ENCODE data around the gene ANKZF1. TPM values are rescaled to one million over a fixed set of nuclear protein-coding genes. Genes with fewer than 3 reads are reported as not detected.

Gene ANKZF1, protein sequence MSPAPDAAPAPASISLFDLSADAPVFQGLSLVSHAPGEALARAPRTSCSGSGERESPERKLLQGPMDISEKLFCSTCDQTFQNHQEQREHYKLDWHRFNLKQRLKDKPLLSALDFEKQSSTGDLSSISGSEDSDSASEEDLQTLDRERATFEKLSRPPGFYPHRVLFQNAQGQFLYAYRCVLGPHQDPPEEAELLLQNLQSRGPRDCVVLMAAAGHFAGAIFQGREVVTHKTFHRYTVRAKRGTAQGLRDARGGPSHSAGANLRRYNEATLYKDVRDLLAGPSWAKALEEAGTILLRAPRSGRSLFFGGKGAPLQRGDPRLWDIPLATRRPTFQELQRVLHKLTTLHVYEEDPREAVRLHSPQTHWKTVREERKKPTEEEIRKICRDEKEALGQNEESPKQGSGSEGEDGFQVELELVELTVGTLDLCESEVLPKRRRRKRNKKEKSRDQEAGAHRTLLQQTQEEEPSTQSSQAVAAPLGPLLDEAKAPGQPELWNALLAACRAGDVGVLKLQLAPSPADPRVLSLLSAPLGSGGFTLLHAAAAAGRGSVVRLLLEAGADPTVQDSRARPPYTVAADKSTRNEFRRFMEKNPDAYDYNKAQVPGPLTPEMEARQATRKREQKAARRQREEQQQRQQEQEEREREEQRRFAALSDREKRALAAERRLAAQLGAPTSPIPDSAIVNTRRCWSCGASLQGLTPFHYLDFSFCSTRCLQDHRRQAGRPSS
- total RNA-seq = 27.9 to 38.0 TPM (median 35.9 TPM) in 3 replicates
- long read RNA-seq, transcript ANKZF1-201 (14 exons, 2,579 nt) = major isoform, 21 of 70 reads
- long read RNA-seq, partial matches to known transcripts = 6 of 70 reads
- long read RNA-seq, other reads (novel, unspliced or antisense) = 41 of 70 reads

DNA sequence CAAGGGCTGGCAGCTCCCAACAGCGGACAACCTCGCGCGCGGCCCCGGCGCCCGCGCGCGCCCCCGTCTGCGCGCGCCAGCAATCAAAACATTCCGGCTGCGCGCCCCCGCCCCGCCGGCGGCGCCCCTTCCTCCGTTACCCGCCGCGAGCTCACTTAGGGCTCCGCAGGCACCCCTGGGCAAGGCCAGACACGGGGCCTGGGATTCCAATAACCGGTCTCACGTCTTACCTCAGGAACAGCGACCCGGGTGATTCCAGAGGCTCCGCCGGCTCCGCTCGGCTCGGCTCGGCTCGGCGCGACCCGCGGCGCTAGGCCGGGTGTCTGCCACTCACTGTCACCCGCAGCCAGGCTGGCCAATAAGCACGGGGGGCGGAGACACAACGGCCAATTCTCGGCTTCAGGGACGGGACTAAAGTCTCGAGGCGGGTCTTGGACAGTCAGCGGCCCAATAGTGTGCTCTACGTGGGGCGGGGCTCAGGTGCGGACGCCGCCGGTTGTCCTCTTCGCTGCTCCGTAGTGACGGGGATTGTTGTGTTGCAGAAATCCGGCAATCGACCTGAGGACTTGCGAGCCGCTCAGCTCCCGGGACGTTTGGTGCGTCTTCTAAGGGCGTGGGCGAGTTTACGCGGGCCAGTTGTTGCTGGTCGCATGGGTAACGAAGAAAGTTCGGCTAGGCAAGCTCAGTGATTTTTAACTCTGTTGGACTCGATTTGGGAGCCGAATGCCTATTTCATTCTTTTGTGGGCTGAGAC, at the start of gene ANKZF1, which contains the start of gene ATG9A:
Gene ANKZF1 (plus strand): TSS at position 502 of the 754 bp plus-strand sequence. CDS start 452 bp downstream, outside the sequence.
Gene ATG9A (minus strand): TSS at position 332 of the 754 bp plus-strand sequence. CDS start 1,612 bp downstream, outside the sequence.
- peaks cover 24% of the 10 kb centered on the region for H3K36me3 Mint-ChIP-seq (ENCODE audit: low read depth)
- peak within 1 kb of the TSS; percentile 92 for H3K4me3 Mint-ChIP-seq (ENCODE audit: unreplicated experiment)
- H3K27me3 Mint-ChIP-seq (ENCODE audit: low read depth) = no peaks in the 10 kb centered on the region
- peak within 1 kb of the TSS; percentile 97 for H3K27ac Mint-ChIP-seq (ENCODE audit: unreplicated experiment)
- peaks cover 35% of the 10 kb centered on the region for H3K4me1 Mint-ChIP-seq (ENCODE audit: low read depth)
- DNase-seq (ENCODE audit: low spot score) = peak; percentile 98
- TF ChIP-seq, protein P1, sequence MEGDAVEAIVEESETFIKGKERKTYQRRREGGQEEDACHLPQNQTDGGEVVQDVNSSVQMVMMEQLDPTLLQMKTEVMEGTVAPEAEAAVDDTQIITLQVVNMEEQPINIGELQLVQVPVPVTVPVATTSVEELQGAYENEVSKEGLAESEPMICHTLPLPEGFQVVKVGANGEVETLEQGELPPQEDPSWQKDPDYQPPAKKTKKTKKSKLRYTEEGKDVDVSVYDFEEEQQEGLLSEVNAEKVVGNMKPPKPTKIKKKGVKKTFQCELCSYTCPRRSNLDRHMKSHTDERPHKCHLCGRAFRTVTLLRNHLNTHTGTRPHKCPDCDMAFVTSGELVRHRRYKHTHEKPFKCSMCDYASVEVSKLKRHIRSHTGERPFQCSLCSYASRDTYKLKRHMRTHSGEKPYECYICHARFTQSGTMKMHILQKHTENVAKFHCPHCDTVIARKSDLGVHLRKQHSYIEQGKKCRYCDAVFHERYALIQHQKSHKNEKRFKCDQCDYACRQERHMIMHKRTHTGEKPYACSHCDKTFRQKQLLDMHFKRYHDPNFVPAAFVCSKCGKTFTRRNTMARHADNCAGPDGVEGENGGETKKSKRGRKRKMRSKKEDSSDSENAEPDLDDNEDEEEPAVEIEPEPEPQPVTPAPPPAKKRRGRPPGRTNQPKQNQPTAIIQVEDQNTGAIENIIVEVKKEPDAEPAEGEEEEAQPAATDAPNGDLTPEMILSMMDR (IDR thresholded peaks at IDR 0.05) = no peak
- H3K9me3 Mint-ChIP-seq (ENCODE audit: low read depth) = no peaks in the 10 kb centered on the region

DNA sequence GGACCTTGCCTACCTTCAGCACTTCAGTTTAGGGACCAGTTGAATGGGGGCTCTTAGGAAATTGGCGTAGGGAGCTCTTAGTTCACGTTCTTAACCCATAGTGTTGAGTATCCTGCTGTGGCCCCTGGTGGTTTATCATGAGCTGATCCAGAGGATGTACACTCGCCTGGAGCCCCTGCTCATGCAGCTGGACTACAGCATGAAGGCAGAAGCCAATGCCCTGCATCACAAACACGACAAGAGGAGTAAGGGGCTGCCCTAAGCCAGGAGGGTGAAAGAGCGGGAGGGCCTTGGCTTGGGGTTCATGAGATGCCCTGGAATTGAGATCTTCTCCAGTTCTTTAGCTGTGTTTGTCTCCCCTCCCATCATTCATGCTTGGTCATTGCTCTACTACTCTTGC, 48.6 kb upstream of the ANKZF1 start:
- H3K27me3 Mint-ChIP-seq (ENCODE audit: low read depth) = no peaks in the 10 kb centered on the region
- H3K4me3 Mint-ChIP-seq (ENCODE audit: unreplicated experiment) = no peak overlapping the region
- TF ChIP-seq, protein P1 (IDR thresholded peaks at IDR 0.05) = no peak

DNA sequence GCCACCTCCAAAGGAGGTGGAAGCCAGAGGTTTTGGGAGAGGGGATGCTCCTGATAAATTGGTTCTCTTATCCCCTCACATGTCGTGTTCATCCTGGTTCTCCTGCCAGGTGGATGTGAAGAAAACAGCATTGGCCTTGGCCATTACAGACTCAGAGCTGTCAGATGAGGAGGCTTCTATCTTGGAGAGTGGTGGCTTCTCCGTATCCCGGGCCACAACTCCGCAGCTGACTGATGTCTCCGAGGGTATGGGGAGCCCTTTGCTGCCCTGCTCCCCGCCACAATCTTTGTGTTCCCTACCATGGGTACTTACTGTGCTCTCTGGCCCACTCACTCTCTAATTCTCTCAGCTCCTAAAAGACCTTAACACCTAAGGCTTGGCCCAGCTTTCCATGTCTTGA, 48.1 kb upstream of the ANKZF1 start:
- DNase-seq (ENCODE audit: low spot score) = no peak
- H3K4me3 Mint-ChIP-seq (ENCODE audit: unreplicated experiment) = no peak overlapping the region
- TF ChIP-seq, protein P1 (IDR thresholded peaks at IDR 0.05) = no peak
- H3K27ac Mint-ChIP-seq (ENCODE audit: unreplicated experiment) = no peak overlapping the region
- no peaks in the 10 kb centered on the region for H3K27me3 Mint-ChIP-seq (ENCODE audit: low read depth)
- H3K36me3 Mint-ChIP-seq (ENCODE audit: low read depth) = peaks cover 31% of the 10 kb centered on the region
- peaks cover 19% of the 10 kb centered on the region for H3K4me1 Mint-ChIP-seq (ENCODE audit: low read depth)
- no peaks in the 10 kb centered on the region for H3K9me3 Mint-ChIP-seq (ENCODE audit: low read depth)

More for the DNA sequence above, 48.6 kb upstream of the ANKZF1 start:
- Mint-ChIP-seq H3K27ac (ENCODE audit: unreplicated experiment) (no peak overlapping the region), H3K9me3 (ENCODE audit: low read depth) (no peaks in the 10 kb centered on the region), H3K4me1 (ENCODE audit: low read depth) (peaks cover 20% of the 10 kb centered on the region), H3K36me3 (ENCODE audit: low read depth) (peaks cover 31% of the 10 kb centered on the region)
- DNase-seq (ENCODE audit: low spot score) = no peak

DNA sequence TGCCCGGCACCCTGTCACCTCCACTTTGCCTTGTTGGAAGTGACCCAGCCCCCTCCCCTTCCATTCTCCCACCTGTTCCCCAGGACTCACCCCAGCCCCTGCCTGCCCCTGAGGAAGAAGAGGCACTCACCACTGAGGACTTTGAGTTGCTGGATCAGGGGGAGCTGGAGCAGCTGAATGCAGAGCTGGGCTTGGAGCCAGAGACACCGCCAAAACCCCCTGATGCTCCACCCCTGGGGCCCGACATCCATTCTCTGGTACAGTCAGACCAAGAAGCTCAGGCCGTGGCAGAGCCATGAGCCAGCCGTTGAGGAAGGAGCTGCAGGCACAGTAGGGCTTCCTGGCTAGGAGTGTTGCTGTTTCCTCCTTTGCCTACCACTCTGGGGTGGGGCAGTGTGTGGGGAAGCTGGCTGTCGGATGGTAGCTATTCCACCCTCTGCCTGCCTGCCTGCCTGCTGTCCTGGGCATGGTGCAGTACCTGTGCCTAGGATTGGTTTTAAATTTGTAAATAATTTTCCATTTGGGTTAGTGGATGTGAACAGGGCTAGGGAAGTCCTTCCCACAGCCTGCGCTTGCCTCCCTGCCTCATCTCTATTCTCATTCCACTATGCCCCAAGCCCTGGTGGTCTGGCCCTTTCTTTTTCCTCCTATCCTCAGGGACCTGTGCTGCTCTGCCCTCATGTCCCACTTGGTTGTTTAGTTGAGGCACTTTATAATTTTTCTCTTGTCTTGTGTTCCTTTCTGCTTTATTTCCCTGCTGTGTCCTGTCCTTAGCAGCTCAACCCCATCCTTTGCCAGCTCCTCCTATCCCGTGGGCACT, 47.1 kb upstream of the ANKZF1 start:
- no peaks in the 10 kb centered on the region for H3K9me3 Mint-ChIP-seq (ENCODE audit: low read depth)
- DNase-seq (ENCODE audit: low spot score) = no peak
- TF ChIP-seq, protein P1 (IDR thresholded peaks at IDR 0.05) = no peak

More for the DNA sequence above, 47.1 kb upstream of the ANKZF1 start:
- H3K27ac Mint-ChIP-seq (ENCODE audit: unreplicated experiment) = peak overlapping the region; percentile 45
- peaks cover 31% of the 10 kb centered on the region for H3K36me3 Mint-ChIP-seq (ENCODE audit: low read depth)
- peaks cover 14% of the 10 kb centered on the region for H3K4me1 Mint-ChIP-seq (ENCODE audit: low read depth)
- H3K27me3 Mint-ChIP-seq (ENCODE audit: low read depth) = no peaks in the 10 kb centered on the region
- no peak overlapping the region for H3K4me3 Mint-ChIP-seq (ENCODE audit: unreplicated experiment)

Measured in chondrocyte (in vitro differentiated cells).